SIG-M5 (cell line): ENCODE data around the gene ZDHHC19.
"Not testable (repeated sequence)": the region's sequence is repeated elsewhere in the genome, so short reads cannot be mapped to it uniquely, and the experiment has no call there.

Experiments used
- DNase-seq: peaks from one replicate; lab custom pipeline; 2025; lab: John Stamatoyannopoulos, UW

The ZDHHC19 gene

GRCh38 chr3:196178993-196179379, 32.2 kb downstream of the ZDHHC19 start:
- DNase-seq, result no peak

GRCh38 chr3:196177967-196178366, 33.2 kb downstream of the ZDHHC19 start:
- no peak for DNase-seq

DNA sequence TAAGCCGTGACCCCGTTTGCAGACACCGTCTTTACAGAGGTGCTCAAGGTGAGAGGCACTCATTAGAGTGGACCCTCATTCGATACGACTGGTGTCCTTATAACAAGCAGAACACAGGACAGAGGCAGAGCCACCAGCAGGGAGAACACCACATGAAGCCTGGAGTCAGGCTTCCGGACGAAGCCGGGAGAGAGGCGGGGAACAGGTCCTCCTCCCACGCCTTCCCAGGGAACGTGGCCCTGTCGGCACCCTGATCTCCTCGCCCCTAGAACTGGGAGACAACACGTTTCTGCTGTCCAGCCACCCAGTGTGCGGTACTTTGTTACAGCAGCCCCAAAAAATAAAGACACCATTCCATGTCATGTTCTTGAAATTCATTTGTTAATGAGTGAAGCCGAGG, 33.6 kb downstream of the ZDHHC19 start:
- DNase-seq, result no peak

DNA sequence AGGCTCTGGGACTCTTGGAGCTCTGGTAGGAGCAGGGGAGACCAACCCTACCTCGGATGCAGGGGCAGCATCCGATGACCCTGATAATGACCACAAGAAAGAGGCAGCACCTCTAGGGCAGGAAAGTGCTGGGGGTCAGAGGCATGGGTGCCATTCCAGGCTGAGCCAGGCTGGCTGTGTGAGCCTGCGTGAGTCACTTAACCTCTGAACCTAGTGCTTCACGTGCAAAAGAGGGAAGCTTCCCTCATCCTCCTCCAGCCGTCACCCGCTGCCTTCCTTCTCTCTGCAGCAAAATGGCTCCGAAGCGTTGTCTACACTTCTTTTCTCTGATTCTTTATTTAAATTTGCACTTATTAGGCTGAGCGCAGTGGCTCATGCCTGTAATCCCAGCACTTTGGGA, 35.5 kb downstream of the ZDHHC19 start:
- DNase-seq, result no peak

DNA sequence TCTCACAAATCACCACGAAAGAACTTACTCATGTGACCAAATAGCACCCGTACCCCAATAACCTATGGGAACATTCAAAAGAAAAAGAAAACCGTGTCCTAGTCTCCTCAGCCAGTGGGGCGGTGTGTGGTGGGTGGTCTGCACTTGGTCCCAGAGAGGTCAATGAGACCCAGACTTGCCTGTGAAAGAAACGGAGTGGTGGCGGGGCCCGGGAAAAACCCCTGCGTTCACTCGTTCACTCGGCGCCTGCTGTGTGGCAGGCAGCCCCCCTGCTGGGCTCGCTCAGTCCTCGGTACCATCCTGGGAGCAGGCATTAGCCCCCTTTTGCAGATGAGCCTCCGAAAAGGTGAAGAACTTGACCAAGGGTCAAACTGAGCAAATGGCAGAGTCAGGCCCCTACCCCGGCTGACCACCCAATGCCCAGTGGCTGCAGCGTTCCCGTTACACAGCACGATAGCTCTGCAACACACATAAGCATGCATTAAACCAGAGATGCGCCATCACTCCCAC, 36.0 kb downstream of the ZDHHC19 start:
- DNase-seq, result no peak

DNA sequence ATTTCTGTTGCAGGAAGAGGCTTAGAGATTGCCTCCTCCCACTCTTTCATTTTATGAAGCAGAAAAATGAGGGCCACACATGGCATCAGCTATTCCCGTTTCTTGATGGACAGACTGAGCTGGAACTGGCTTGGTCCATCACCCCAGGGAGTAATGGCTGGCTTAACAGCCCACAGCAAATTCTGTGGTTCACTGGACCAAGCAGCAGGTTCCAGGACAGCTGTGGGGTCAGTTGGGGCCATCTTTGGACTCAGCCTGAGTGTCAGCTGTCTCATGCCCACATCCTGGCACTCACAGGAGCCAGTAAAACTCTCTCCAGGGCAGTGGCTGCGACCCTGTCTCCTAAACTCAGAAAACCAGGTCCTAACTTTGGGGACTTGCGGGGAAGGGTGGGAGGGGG, 36.5 kb downstream of the ZDHHC19 start:
- no peak for DNase-seq

- not testable (repeated sequence) for DNase-seq
Observed at GRCh38 chr3:196170296-196170695, 40.9 kb downstream of the ZDHHC19 start.

DNA sequence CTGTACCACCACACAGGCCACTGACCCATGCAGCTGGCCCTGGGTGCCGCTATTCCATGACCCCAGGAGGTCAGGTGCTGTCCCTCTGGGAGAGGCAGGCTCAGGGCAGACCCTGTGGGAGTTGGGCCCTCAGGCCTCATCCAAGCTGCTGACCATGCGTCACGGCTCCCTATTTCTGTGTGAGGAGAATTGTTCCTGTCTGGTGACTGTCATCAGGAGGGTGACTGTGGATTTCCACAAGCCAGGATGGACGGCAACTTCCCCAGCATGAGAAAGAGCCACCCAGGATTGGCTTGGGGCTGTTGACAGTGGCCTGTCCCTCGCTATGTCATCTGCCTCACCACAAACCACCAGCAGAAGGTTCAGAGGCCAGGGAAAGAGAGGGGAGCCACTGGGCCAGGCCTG, 41.4 kb downstream of the ZDHHC19 start:
- DNase-seq, result no peak

- no peak for DNase-seq
Observed at GRCh38 chr3:196168808-196169391, 42.3 kb downstream of the ZDHHC19 start.

DNA sequence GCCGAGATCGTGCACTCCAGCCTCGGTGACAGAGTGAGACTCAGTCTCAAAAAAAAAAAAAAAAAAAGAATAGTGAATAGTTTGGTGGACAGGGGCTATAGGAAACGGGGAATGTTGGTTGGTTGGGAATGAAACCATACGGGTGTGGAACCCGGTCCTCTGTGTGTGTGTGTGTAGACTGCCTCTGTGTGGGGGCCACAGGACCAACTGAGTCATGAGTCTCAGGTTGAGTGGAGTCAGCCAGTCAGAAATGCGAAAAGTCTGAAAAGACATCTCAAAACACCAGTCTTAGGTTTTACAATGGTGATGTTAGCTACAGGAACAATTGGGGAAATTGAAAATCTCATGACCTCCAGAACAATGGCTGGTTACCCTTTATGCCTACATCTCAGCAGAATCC, 44.5 kb downstream of the ZDHHC19 start:
- DNase-seq, result no peak

GRCh38 chr3:196165850-196166249, 45.4 kb downstream of the ZDHHC19 start:
- no peak for DNase-seq

GRCh38 chr3:196165006-196165575, 46.1 kb downstream of the ZDHHC19 start:
- DNase-seq, result not testable (repeated sequence)

GRCh38 chr3:196164576-196164975, 46.6 kb downstream of the ZDHHC19 start:
- no peak for DNase-seq

GRCh38 chr3:196163666-196164493, 47.3 kb downstream of the ZDHHC19 start:
- no peak for DNase-seq

DNA sequence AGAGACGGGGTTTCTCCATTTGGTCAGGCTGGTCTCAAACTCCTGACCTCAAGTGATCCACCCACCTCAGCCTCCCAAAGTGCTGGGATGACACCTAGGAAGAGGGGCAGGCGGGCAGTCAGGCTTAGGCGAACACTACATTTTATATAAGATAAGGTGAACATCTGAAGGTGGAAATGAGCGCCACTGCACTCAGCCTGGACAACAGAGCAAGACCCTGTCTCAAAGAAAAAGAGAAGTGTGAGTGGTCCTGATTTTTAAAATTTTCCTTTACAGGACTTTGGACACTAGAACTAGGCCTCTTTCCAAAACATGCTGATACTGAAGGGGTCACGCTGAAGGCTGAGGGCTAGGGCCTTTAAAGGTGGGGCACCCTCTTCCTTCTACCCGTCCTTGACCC, 48.0 kb downstream of the ZDHHC19 start:
- DNase-seq, result no peak

- no peak for DNase-seq
Observed at GRCh38 chr3:196162679-196163078, 48.5 kb downstream of the ZDHHC19 start.

GRCh38 chr3:196159952-196160804, 51.0 kb downstream of the ZDHHC19 start:
- DNase-seq, result no peak

DNA sequence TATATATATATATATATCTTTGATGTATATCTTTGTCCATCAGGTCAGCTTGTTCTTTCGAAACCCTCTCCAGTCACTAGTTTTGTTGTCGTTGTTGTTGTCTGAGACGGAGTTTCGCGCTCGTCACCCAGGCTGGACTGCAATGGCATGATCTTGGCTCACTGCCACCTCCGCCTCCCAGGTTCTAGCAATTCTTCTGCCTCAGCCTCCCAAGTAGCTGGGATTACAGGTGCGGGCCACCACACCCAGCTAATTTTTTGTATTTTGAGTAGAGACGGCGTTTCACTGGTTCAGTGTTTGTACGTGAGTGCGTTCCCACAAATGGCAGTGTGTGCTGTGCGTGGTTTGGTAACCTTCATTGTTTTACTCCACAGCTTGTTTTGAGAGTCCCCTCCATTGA, 51.7 kb downstream of the ZDHHC19 start:
- DNase-seq, result no peak

DNA sequence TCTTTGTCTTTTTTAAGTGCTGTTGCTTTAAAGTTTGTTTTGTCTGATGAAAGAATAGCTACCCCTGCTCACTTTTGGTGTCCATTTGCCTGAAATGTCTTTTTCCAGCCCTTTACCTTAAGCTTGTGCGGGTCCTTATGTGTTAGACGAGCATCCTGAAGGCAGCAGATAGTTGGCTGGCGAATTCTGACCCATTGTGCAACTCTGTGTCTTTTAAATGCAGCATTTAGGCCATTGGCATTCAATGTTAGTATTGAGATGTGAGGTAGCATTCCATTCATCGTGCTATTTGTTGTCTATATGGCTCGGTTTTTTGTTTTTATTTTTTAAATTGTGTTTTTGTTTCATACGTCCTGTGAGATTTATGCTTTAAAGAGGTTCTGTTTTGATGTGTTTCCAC, 55.0 kb downstream of the ZDHHC19 start:
- DNase-seq, result no peak

DNA sequence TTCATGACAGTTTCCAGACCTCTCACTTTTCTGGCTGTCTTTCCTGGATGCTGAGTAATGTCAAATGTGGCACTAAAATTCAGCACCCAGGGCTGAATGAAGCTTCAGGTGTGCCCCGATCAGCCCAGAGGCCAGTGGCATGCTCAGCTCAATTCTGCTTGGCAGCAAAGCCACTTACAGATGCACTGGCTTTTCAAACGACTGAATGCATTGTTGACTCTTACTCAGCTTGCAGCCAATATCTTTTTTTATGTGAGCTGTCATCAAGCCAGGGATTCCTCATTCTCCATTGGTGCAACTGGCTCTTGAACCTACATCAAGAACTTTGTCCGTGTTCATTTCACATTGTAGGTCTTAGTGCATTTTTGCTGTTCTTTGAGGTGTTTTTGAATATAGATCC, 60.7 kb downstream of the ZDHHC19 start:
- no peak for DNase-seq

DNA sequence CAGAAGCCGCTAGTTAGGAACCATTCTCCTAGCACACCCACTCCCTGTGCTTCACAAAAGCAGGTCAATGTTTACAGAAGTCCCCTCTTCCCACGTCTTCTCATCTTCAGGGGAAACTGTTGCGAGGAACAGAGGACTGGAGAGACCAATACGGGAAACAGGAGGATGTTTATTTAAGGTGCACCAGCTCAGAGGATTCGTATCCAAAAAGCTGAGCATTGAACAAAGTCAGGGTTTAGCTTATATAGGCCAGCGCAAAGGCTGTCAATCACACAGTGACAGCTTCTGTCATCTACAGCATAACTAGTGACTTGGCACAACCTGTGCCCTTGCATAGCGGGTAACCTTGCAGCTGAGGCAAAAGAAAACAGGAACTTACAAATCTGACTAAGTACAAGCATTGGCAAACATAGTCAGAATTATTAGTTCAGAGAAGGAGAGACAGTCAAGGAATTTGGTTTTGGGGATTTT, 61.3 kb downstream of the ZDHHC19 start:
- no peak for DNase-seq

DNA sequence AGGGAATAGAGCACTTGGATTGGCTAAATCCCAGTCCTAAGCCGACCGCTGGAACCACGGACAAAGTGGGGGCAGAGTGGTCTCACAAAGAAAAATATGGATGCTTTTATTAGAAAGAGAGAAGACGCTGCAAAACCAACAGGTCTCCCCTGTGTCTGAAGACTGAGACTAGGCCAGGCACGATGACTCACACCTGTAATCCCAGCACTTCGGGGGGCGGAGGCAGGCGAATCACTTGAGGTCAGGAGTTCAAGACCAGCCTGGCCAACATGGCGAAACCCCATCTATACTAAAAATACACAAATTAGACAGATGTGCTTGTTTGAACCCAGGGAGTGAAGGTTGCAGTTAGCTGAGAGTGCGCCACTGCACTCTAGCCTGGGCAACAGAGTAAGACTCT, 61.8 kb downstream of the ZDHHC19 start:
- DNase-seq, result no peak
